Neural progenitor cell (in vitro differentiated cells): ENCODE data around the gene CLINT1. TPM values are rescaled to one million over a fixed set of nuclear protein-coding genes. Genes with fewer than 3 reads are reported as not detected.

Experiments used
- DNase-seq: peaks from one replicate; pipeline ENCODE4 v3.0.0-alpha.2; 2016; ENCODE audit warnings: low spot score
- H2AFZ ChIP-seq: fragments of 200-600 bp; sonication (generic); replicated peaks from 2 replicates; pipeline ENCODE4 v1.6.1; 2016; ENCODE audit warnings: antibody characterized with exemption
- H3F3A ChIP-seq: fragments of 200-600 bp; sonication (generic); 2 replicates; pipeline ENCODE4 v1.6.1; 2016; ENCODE audit warnings: antibody characterized with exemption, low read depth
- H3K27ac ChIP-seq: fragments of 200-600 bp; sonication (generic); 2 replicates; pipeline ENCODE4 v1.5.1; 2016; ENCODE audit warnings: mild to moderate bottlenecking
- H3K27me3 ChIP-seq: fragments of 200-600 bp; sonication (generic); 2 replicates; pipeline ENCODE4 v1.6.1; 2016; ENCODE audit warnings: mild to moderate bottlenecking, moderate library complexity
- H3K36me3 ChIP-seq: fragments of 200-600 bp; sonication (generic); 2 replicates; pipeline ENCODE4 v1.5.1; 2016
- H3K4me1 ChIP-seq: fragments of 200-600 bp; sonication (generic); 2 replicates; pipeline ENCODE4 v1.6.1; 2016; ENCODE audit warnings: mixed run types
- H3K4me2 ChIP-seq: fragments of 200-600 bp; sonication (generic); 2 replicates; pipeline ENCODE4 v1.6.1; 2016
- H3K4me3 ChIP-seq: fragments of 200-600 bp; sonication (generic); 2 replicates; pipeline ENCODE4 v1.5.1; 2016
- H3K79me2 ChIP-seq: fragments of 200-600 bp; sonication (generic); 2 replicates; pipeline ENCODE4 v1.6.1; 2016; ENCODE audit warnings: low read depth
- H3K9ac ChIP-seq: fragments of 200-600 bp; sonication (generic); 2 replicates; pipeline ENCODE4 v1.6.1; 2016
- H3K9me3 ChIP-seq: fragments of 200-600 bp; sonication (generic); 2 replicates; pipeline ENCODE4 v1.5.1; 2016; ENCODE audit warnings: low read depth
- H4K20me1 ChIP-seq: fragments of 200-600 bp; sonication (generic); 2 replicates; pipeline ENCODE4 v1.6.1; 2016; ENCODE audit warnings: low read depth
- H3K27ac Mint-ChIP-seq: 3 replicates; pipeline ENCODE4 v1.8.0; 2021; ENCODE audit warnings: mixed read lengths
- H3K27me3 Mint-ChIP-seq: 2 replicates; pipeline ENCODE4 v1.8.0; 2022; ENCODE audit warnings: low read depth, mild to moderate bottlenecking, inconsistent platforms, moderate library complexity, mixed read lengths; ENCODE audit not compliant: insufficient read depth
- H3K36me3 Mint-ChIP-seq: 3 replicates; pipeline ENCODE4 v1.8.0; 2021; ENCODE audit warnings: mixed read lengths
- H3K4me1 Mint-ChIP-seq: 3 replicates; pipeline ENCODE4 v1.8.0; 2021; ENCODE audit warnings: mixed read lengths
- H3K4me3 Mint-ChIP-seq: 3 replicates; pipeline ENCODE4 v1.8.0; 2021; ENCODE audit warnings: mild to moderate bottlenecking, moderate library complexity, mixed read lengths
- H3K9me3 Mint-ChIP-seq: 3 replicates; pipeline ENCODE4 v1.8.0; 2020; ENCODE audit warnings: mixed read lengths
- EZH2 ChIP-seq: fragments of 200-600 bp; sonication (generic); IDR thresholded peaks from 2 replicates; pipeline ENCODE4 v1.6.1; 2017; ENCODE audit warnings: antibody characterized with exemption, mild to moderate bottlenecking, moderate library complexity
- EZH2phosphoT487 ChIP-seq: fragments of 200-600 bp; sonication (generic); IDR thresholded peaks from 2 replicates; pipeline ENCODE4 v1.6.1; 2017; ENCODE audit warnings: antibody characterized with exemption
- total RNA-seq: library from RNA; depleted of rRNA; stranded (reverse); fragments of >200 nt; gene quantifications from 2 replicates; pipeline ENCODE4 v1.2.3, GENCODE V29; 2015; ENCODE audit warnings: low replicate concordance
- TF ChIP-seq, protein P1 (sequence below): fragments of 200-600 bp; sonication (generic); IDR thresholded peaks from 2 replicates; pipeline ENCODE4 v1.5.1; 2017; ENCODE audit warnings: antibody characterized with exemption, mild to moderate bottlenecking

CLINT1 gene
- total RNA-seq, 1 donor from 2014 or later = 65.0 TPM

DNA sequence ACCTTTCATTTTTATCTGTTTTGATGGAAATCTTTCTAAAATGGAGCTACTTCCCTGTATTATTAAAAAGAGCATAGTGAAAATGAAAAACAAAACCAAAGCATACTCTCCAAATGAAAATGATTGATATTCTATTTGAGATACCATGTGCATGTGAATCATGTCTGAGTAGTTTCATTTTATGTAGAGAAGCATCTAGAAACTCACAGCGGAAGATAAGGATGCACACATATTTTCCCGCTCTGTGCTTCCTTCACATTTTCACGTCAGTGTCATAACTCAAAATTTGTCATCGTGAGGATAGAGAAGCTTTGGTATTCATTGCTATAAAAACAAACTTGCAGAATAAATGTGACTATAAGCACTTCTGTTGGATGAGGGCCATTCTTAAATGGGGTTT, 34.0 kb upstream of the CLINT1 start:
- Mint-ChIP-seq H3K4me1 (peaks cover 3% of the 10 kb centered on the region), H3K9me3 (no peaks in the 10 kb centered on the region), H3K27me3 (peaks cover 2% of the 10 kb centered on the region), H3K36me3 (no peaks in the 10 kb centered on the region), H3K27ac (no peak overlapping the region), H3K4me3 (no peak overlapping the region)
- Histone ChIP-seq H3F3A (no peaks in the 10 kb centered on the region), H3K4me1 (no peaks in the 10 kb centered on the region), H3K4me3 (no peak overlapping the region), H3K27ac (no peak overlapping the region), H3K9me3 (no peaks in the 10 kb centered on the region), H3K79me2 (no peaks in the 10 kb centered on the region), H3K27me3 (no peaks in the 10 kb centered on the region), H2AFZ (no peak overlapping the region), H4K20me1 (no peaks in the 10 kb centered on the region), H3K36me3 (no peaks in the 10 kb centered on the region), H3K4me2 (no peak overlapping the region), H3K9ac (no peak overlapping the region)
- no peak for DNase-seq
- TF ChIP-seq EZH2 (no peak), EZH2phosphoT487 (no peak)
- TF ChIP-seq, protein P1, sequence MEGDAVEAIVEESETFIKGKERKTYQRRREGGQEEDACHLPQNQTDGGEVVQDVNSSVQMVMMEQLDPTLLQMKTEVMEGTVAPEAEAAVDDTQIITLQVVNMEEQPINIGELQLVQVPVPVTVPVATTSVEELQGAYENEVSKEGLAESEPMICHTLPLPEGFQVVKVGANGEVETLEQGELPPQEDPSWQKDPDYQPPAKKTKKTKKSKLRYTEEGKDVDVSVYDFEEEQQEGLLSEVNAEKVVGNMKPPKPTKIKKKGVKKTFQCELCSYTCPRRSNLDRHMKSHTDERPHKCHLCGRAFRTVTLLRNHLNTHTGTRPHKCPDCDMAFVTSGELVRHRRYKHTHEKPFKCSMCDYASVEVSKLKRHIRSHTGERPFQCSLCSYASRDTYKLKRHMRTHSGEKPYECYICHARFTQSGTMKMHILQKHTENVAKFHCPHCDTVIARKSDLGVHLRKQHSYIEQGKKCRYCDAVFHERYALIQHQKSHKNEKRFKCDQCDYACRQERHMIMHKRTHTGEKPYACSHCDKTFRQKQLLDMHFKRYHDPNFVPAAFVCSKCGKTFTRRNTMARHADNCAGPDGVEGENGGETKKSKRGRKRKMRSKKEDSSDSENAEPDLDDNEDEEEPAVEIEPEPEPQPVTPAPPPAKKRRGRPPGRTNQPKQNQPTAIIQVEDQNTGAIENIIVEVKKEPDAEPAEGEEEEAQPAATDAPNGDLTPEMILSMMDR = no peak

DNA sequence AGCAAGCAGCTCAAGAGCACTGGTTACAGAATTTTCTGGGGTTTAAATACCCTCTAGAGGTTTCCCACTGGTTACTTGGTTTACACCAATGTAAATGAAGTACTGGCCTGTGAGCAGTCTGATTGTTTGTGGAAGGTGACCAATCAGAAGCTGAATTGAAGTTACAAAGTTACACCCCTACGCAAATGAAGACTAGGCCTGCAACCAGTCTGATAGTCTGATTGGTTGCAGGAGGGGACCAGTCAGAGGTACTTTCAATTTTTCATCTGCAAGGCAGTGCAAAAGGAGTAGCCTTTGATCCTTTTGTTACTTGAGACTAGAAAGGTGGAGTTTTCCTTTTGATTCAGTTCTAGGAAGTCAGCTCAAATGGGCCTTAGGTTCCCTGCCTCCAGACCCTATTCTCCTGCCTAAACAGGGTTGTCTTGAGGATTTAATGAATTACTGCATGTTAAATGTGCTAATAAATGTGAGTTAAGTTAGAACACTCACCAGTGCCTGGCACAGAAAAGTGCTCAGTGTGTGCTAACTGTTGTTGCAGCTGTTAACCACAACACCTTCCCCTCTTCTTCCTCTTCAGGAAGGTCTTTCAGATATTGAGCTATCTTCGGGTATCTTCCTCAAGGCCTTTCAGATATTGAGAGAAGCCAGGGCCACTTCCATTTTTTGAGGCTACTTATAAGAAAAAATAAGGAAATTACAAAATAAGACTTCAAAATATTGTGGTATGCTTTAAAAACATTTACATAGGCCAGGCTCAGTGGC, 32.1 kb upstream of the CLINT1 start:
- Mint-ChIP-seq H3K27me3 (peaks cover 2% of the 10 kb centered on the region), H3K9me3 (peaks cover 4% of the 10 kb centered on the region), H3K4me1 (peaks cover 3% of the 10 kb centered on the region), H3K36me3 (no peaks in the 10 kb centered on the region), H3K4me3 (no peak overlapping the region), H3K27ac (no peak overlapping the region)
- DNase-seq = no peak
- Histone ChIP-seq H3K4me1 (no peaks in the 10 kb centered on the region), H3K9ac (no peak overlapping the region), H3F3A (no peaks in the 10 kb centered on the region), H3K27me3 (no peaks in the 10 kb centered on the region), H3K9me3 (no peaks in the 10 kb centered on the region), H2AFZ (peak overlapping the region; percentile 83), H3K4me2 (no peak overlapping the region), H4K20me1 (no peaks in the 10 kb centered on the region), H3K4me3 (no peak overlapping the region), H3K27ac (no peak overlapping the region), H3K79me2 (no peaks in the 10 kb centered on the region), H3K36me3 (no peaks in the 10 kb centered on the region)
- TF ChIP-seq, protein P1 = no peak
- TF ChIP-seq EZH2 (no peak), EZH2phosphoT487 (no peak)

DNA sequence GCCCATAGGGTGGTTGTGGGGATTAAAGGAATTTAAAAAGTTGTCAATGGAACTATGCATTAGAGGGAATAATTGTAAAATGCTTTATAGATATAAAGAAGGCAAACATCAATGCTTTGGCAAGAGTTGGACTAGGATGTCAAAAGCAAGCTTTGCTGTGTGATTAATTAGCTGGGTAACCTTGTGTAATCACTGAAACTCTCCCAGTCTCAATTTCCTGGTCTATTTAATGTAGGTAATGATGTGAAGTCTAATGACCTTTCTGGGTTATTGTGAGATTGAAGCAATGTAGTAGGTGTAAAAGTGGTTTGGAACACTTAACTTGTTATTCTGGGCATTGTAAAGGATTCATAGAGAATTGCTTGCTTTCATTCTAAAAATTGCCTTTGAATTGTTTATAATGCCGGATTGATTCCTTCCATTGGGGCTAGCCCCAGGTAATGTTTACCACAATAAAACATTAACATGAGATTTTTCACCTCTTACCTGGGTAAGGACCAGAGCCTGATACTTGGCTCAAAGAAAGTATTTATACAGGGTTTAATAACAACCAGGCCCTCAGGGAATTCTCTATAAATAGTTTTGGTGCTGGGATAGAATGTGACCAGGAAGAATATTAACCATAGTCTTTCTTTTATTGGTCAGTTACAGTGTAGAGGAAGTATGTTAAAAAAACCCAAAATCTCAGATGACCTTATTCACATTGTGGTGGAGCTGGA, 30.0 kb upstream of the CLINT1 start:
- Histone ChIP-seq H3K4me2 (no peak overlapping the region), H3K9me3 (no peaks in the 10 kb centered on the region), H3K27me3 (no peaks in the 10 kb centered on the region), H2AFZ (no peak overlapping the region), H4K20me1 (no peaks in the 10 kb centered on the region), H3K36me3 (no peaks in the 10 kb centered on the region), H3K4me1 (no peaks in the 10 kb centered on the region), H3K4me3 (no peak overlapping the region), H3K27ac (no peak overlapping the region), H3K9ac (no peak overlapping the region), H3K79me2 (no peaks in the 10 kb centered on the region), H3F3A (no peaks in the 10 kb centered on the region)
- Mint-ChIP-seq H3K9me3 (peaks cover 4% of the 10 kb centered on the region), H3K36me3 (no peaks in the 10 kb centered on the region), H3K27me3 (peaks cover 2% of the 10 kb centered on the region), H3K4me1 (peaks cover 3% of the 10 kb centered on the region), H3K4me3 (no peak overlapping the region), H3K27ac (no peak overlapping the region)
- DNase-seq = no peak
- TF ChIP-seq, protein P1 = no peak
- TF ChIP-seq EZH2 (no peak), EZH2phosphoT487 (no peak)
